ENCODE measurements around the gene THTPA.
A peak's percentile ranks its signal among the peaks of the same experiment; 100 is the strongest.
"Not testable (repeated sequence)": the region's sequence is repeated elsewhere in the genome, so short reads cannot be mapped to it uniquely, and the experiment has no call there.

The THTPA gene

GRCh38 chr14:23568021-23568599 is 12.0 kb downstream of the THTPA start:
- no peak for DNase-seq

- peak; percentile 13 to 50 for DNase-seq
Observed at GRCh38 chr14:23568600-23569331, 12.7 kb downstream of the THTPA start.

- DNase-seq: peak in 1 of 2 experiments; percentile 27
Observed at GRCh38 chr14:23569443-23570151, 13.5 kb downstream of the THTPA start.

GRCh38 chr14:23570806-23571483 is 14.9 kb downstream of the THTPA start:
- no peak for DNase-seq

GRCh38 chr14:23571701-23572523 is 15.8 kb downstream of the THTPA start:
- DNase-seq: no peak

GRCh38 chr14:23572524-23572828 is 16.4 kb downstream of the THTPA start:
- DNase-seq: no peak

GRCh38 chr14:23572836-23573235 is 16.8 kb downstream of the THTPA start:
- DNase-seq: no peak

GRCh38 chr14:23573384-23574015 is 17.4 kb downstream of the THTPA start:
- DNase-seq: no peak

GRCh38 chr14:23577004-23577681 is 21.1 kb downstream of the THTPA start:
- no peak for DNase-seq

GRCh38 chr14:23577710-23578392 is 21.8 kb downstream of the THTPA start:
- no peak for DNase-seq

GRCh38 chr14:23578560-23579310 is 22.7 kb downstream of the THTPA start, which contains the start of gene JPH4:
Gene JPH4, minus strand, starts transcription at chr14:23578790. Its CDS starts 1,337 bp downstream, at chr14:23577453.
- peak in 1 of 2 experiments; percentile 20 for DNase-seq

GRCh38 chr14:23579311-23579630 is 23.2 kb downstream of the THTPA start:
- no peak for DNase-seq

GRCh38 chr14:23579739-23580138 is 23.7 kb downstream of the THTPA start:
- no peak for DNase-seq

- DNase-seq: no peak
Observed at GRCh38 chr14:23580152-23580926, 24.3 kb downstream of the THTPA start.

- no peak for DNase-seq
Observed at GRCh38 chr14:23580948-23581281, 24.8 kb downstream of the THTPA start.

GRCh38 chr14:23582906-23583760 is 27.1 kb downstream of the THTPA start:
- no peak for DNase-seq

- not testable (repeated sequence) for DNase-seq
Observed at GRCh38 chr14:23583761-23584526, 27.9 kb downstream of the THTPA start.
